ENCODE results near the gene LLGL2.

GRCh38 chr17:75596320-75597087, 71.0 kb downstream of the LLGL2 start:
- TF ChIP-seq CTCF (IDR thresholded peaks at IDR 0.05; ENCODE audit: low read depth, low read length, poor library complexity, severe bottlenecking) (no peak), EZH2phosphoT487 (IDR thresholded peaks at IDR 0.05; ENCODE audit: borderline replicate concordance, low read length) (no peak)
